ENCODE data around the gene FAM184B.

The FAM184B gene

DNA sequence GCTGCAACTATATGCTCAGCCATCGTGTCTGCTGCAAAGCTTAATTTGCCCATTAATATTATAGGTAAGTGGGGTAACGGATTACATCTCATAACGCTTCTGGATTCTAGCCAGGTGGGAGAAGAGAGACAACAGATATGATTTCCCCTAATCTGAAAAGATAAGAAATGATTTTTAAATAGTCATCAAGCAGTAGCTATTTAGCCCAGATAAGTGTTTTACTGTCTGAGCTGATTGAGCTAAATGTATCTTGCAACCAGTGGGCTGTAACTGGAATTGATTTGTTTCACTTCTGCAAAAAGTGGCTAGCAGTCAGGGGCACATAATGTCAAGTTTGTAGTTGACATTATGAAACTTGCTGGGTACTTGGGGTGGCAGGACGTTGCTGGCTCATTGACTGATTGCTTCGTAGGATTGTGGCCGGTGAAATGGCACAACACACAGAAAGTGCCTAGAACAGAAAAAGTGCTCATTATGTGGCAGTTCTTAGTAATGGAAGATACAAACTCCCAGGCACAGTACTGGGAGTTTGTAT is 185.9 kb downstream of the FAM184B start:
- H3K4me3 ChIP-seq (ENCODE audit: low read depth, low read length) = no peak overlapping the region
- H3K36me3 ChIP-seq = peaks cover 49% of the 10 kb centered on the region
- H3K9me3 ChIP-seq = no peaks in the 10 kb centered on the region
- H3K4me1 ChIP-seq = peaks cover 10% of the 10 kb centered on the region; the same call in 1 of the 2 replicates
- H3K27me3 ChIP-seq = no peaks in the 10 kb centered on the region
- TF ChIP-seq, protein P1, sequence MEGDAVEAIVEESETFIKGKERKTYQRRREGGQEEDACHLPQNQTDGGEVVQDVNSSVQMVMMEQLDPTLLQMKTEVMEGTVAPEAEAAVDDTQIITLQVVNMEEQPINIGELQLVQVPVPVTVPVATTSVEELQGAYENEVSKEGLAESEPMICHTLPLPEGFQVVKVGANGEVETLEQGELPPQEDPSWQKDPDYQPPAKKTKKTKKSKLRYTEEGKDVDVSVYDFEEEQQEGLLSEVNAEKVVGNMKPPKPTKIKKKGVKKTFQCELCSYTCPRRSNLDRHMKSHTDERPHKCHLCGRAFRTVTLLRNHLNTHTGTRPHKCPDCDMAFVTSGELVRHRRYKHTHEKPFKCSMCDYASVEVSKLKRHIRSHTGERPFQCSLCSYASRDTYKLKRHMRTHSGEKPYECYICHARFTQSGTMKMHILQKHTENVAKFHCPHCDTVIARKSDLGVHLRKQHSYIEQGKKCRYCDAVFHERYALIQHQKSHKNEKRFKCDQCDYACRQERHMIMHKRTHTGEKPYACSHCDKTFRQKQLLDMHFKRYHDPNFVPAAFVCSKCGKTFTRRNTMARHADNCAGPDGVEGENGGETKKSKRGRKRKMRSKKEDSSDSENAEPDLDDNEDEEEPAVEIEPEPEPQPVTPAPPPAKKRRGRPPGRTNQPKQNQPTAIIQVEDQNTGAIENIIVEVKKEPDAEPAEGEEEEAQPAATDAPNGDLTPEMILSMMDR (IDR thresholded peaks at IDR 0.05; ENCODE audit: low read depth, low read length) = no peak
- no peak for DNase-seq

DNA sequence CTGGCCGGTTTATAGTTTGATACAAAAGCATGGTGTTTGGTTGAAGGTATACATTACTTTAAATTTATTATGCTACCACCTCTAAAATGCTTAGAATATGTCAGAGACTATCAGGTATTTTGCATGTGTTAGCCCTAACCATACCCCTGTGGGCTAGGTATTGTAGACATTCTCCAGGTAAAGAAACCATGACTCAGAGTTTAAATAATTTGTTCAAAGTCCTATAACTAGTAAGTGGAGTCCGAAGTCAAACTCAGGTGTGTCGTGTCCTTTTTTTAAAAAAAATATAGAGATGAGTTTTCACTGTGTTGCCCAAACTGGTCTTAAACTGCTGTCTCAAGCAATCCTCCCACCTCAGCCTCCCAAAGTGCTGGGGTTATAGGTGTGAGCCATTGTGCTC is 192.1 kb downstream of the FAM184B start:
- no peaks in the 10 kb centered on the region for H3K4me1 ChIP-seq
- peaks cover 58% of the 10 kb centered on the region for H3K36me3 ChIP-seq
- TF ChIP-seq, protein P1 (IDR thresholded peaks at IDR 0.05; ENCODE audit: low read depth, low read length) = no peak
- H3K4me3 ChIP-seq (ENCODE audit: low read depth, low read length) = no peak overlapping the region
- no peaks in the 10 kb centered on the region for H3K27me3 ChIP-seq
- DNase-seq = no peak
- H3K9me3 ChIP-seq = no peaks in the 10 kb centered on the region

DNA sequence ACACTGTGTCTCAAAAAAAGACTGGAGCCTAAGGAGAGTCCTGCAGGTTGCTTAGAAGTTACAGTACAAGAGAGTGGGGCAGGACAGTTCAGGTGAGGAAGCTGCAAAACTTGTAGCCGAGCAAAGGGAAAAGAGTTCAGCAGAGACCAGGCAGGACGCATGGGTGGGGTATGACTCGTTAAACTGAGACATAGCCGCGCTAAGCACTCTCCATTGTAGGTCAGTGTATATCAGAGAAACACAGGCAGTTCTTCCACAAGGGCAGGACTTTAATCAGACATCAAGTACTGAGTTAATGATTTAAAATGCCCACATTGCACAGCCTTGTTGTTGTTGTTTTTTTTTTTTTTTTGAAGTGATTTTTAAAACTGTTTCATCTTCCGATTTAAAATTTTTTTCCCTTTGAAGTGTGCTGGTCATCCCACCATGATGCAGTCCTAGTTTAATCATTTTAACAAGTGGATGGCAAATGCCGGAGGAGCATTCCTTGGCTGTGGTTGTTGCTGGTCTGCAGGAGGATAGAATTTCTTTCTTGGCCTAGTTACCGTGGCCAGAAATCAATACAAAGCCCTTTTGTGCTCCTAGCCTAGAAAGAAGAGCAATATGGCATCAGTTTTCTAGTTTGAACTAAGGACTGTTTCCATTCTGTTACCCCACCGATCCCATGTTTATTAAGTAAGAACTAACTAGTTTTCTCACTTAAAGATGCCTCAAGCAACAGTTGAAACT is 194.2 kb downstream of the FAM184B start:
- Histone ChIP-seq H3K36me3 (peaks cover 53% of the 10 kb centered on the region), H3K4me3 (ENCODE audit: low read depth, low read length) (no peak overlapping the region), H3K4me1 (no peaks in the 10 kb centered on the region)

DNA sequence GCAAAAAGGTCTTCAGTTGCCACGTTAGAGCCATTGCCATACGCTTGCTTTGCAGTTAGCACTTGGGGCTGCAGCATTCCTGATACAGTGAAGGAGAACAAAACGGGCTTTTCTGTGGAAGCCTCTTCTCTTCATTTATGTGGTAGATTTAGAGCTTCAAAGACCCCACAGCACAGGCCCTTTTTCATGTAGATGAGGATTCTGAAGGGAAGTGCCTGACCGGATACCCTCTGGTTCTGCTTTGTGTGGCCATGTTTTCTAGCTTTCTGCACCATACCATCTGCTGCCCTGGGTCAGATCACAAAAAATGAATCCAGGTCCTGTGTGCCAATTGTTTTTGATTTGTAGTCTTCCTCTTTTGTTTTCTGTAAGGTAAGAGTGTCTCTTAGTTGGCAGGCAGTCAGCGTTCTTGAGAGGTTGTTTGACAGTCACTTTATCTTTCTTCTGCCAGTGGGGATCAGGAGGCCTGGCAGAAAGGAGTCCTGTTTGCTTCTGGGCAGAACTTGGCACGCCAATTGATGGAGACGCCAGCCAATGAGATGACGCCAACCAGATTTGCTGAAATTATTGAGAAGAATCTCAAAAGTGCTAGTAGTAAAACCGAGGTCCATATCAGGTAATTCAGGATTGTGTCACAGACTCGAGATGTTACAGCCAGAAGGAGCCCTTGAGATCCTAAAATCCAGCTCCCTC is 196.8 kb downstream of the FAM184B start:
- no peaks in the 10 kb centered on the region for H3K9me3 ChIP-seq
- H3K36me3 ChIP-seq = peaks cover 52% of the 10 kb centered on the region
- no peaks in the 10 kb centered on the region for H3K4me1 ChIP-seq
- no peaks in the 10 kb centered on the region for H3K27me3 ChIP-seq
- no peak for DNase-seq
- no peak overlapping the region for H3K4me3 ChIP-seq (ENCODE audit: low read depth, low read length)
- TF ChIP-seq, protein P1 (IDR thresholded peaks at IDR 0.05; ENCODE audit: low read depth, low read length) = no peak

More for the DNA sequence above, 194.2 kb downstream of the FAM184B start:
- no peak for DNase-seq
- Histone ChIP-seq H3K27me3 (no peaks in the 10 kb centered on the region), H3K9me3 (no peaks in the 10 kb centered on the region)
- TF ChIP-seq, protein P1 (IDR thresholded peaks at IDR 0.05; ENCODE audit: low read depth, low read length) = no peak

DNA sequence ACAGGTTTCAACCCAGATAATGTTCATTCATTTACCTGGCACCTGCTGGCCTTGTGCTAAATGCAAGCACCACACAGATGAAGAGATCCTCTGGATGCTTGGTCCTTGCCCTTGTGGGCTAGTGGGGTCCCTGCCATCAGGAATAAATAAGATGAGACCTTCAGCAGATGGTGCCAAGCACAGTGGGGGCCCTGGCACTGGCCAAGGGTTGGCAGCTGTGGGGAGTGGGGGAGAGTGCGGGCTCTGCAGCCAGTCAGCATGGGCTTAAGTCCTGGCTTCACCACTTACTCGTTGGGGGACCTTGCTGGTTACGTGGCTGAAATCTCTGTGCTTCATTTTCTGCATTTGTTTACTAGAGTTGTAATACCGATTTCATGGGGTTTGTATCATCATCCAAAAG is 197.5 kb downstream of the FAM184B start:
- Histone ChIP-seq H3K36me3 (peaks cover 45% of the 10 kb centered on the region), H3K9me3 (no peaks in the 10 kb centered on the region)

More for the DNA sequence above, 197.5 kb downstream of the FAM184B start:
- H3K4me1 ChIP-seq = no peaks in the 10 kb centered on the region
- H3K27me3 ChIP-seq = no peaks in the 10 kb centered on the region
- TF ChIP-seq, protein P1 (IDR thresholded peaks at IDR 0.05; ENCODE audit: low read depth, low read length) = no peak
- no peak for DNase-seq
- H3K4me3 ChIP-seq (ENCODE audit: low read depth, low read length) = no peak overlapping the region

Measured in BE2C (cell line).